Endothelial cell of umbilical vein (primary cell): Measurements from ENCODE around the gene AGXT. TPM values are rescaled to one million over a fixed set of nuclear protein-coding genes. Genes with fewer than 3 reads are reported as not detected.

Source experiments
- BruUV-seq: library from RNA; stranded (reverse); fragments of 400-500 nt; replicated peaks from 2 replicates; lab custom pipeline; 2021; lab: Mats Ljungman, UMichigan
- CTCF ChIA-PET: fragments of 300-600, 350-600 bp; sonication (Branson Sonifier 250); formaldehyde crosslinking; loops from one replicate; lab custom pipeline; 2021; ENCODE audit warnings: antibody characterized with exemption, inconsistent platforms; lab: Charles Lee
- POLR2A ChIA-PET: fragments of 300-600, 350-600 bp; sonication (Branson Sonifier 250); formaldehyde crosslinking; loops from one replicate; lab custom pipeline; 2021; ENCODE audit warnings: antibody characterized with exemption, inconsistent platforms; lab: Charles Lee
- DNase-seq: peaks from one replicate; pipeline ENCODE4 v3.0.0-alpha.2; 2011; ENCODE audit warnings: low read depth, low spot score
- FAIRE-seq: peaks from 2 replicates; lab custom pipeline; 2011; peaks lifted over from hg19 to GRCh38; lab: Jason Lieb, UNC
- H2AFZ ChIP-seq: 2 replicates; pipeline ENCODE4 v1.6.0; 2012; ENCODE audit warnings: low read depth, low read length, control low read depth, inconsistent platforms
- H3K27ac ChIP-seq: 2 replicates; pipeline ENCODE4 v1.5.1; 2011; ENCODE audit warnings: low read depth, mild to moderate bottlenecking, control low read depth, low read length, moderate library complexity; ENCODE audit not compliant: insufficient read depth
- H3K27me3 ChIP-seq, 2 experiments: 2 replicates each; pipeline versions ENCODE4 v1.6.0 to v1.6.1; 2011; ENCODE audit warnings: low read length in 2 of 2, mixed read lengths in 1 of 2; ENCODE audit not compliant: control insufficient read depth in 2 of 2, insufficient read depth in 2 of 2
- H3K36me3 ChIP-seq, 2 experiments: 2 replicates in 1 of 2; 3 replicates in 1 of 2; pipeline ENCODE4 v1.5.1; 2011; ENCODE audit warnings: low read length in 2 of 2, mild to moderate bottlenecking in 1 of 2, moderate library complexity in 1 of 2; ENCODE audit not compliant: control insufficient read depth in 2 of 2, insufficient read depth in 2 of 2; ENCODE audit errors: extremely low read depth in 1 of 2
- H3K4me1 ChIP-seq: 3 replicates; pipeline ENCODE4 v1.5.1; 2011; ENCODE audit warnings: mild to moderate bottlenecking, low read length; ENCODE audit not compliant: control insufficient read depth, insufficient read depth; ENCODE audit errors: extremely low read depth
- H3K4me2 ChIP-seq: 2 replicates; pipeline ENCODE4 v1.6.1; 2011; ENCODE audit warnings: low read length, control low read depth, mixed read lengths; ENCODE audit not compliant: insufficient read depth
- H3K4me3 ChIP-seq, 3 experiments: fragments of 200-600 bp in 1 of 3; sonication (generic), shearing (Covaris generic) in 1 of 3; replicated peaks in 1 of 3; 2 replicates each; pipeline ENCODE4 v1.5.1; 2011 to 2016; ENCODE audit warnings: control low read depth in 3 of 3, low read length in 3 of 3, mild to moderate bottlenecking in 2 of 3, inconsistent platforms in 1 of 3, low read depth in 1 of 3, moderate library complexity in 1 of 3; ENCODE audit not compliant: insufficient read depth in 1 of 3
- H3K79me2 ChIP-seq: 2 replicates; pipeline ENCODE4 v1.6.0; 2012; ENCODE audit warnings: low read length, inconsistent platforms; ENCODE audit not compliant: control insufficient read depth, insufficient read depth
- H3K9ac ChIP-seq: replicated peaks from 2 replicates; pipeline ENCODE3; 2011; ENCODE audit warnings: low read length, control low read depth; ENCODE audit not compliant: insufficient read depth; ENCODE audit errors: extremely low read depth
- H3K9me1 ChIP-seq: replicated peaks from 3 replicates; pipeline ENCODE4 v1.6.0; 2011; ENCODE audit warnings: mild to moderate bottlenecking, low read length; ENCODE audit not compliant: control insufficient read depth, insufficient read depth; ENCODE audit errors: extremely low read depth
- H3K9me3 ChIP-seq: replicated peaks from 2 replicates; pipeline ENCODE4 v1.5.1; 2012; ENCODE audit warnings: low read length, inconsistent platforms; ENCODE audit not compliant: control insufficient read depth, insufficient read depth
- H4K20me1 ChIP-seq: replicated peaks from 2 replicates; pipeline ENCODE3; 2011; ENCODE audit warnings: mild to moderate bottlenecking, low read length; ENCODE audit not compliant: control insufficient read depth, insufficient read depth; ENCODE audit errors: extremely low read depth
- EZH2 ChIP-seq: IDR thresholded peaks from 2 replicates; pipeline ENCODE4 v1.6.1; 2012; ENCODE audit warnings: borderline replicate concordance, low read depth, mild to moderate bottlenecking, moderate library complexity, low read length, inconsistent platforms; ENCODE audit not compliant: severe bottlenecking
- FOS ChIP-seq: IDR thresholded peaks from 2 replicates; pipeline ENCODE4 v1.6.1; 2011; ENCODE audit warnings: mild to moderate bottlenecking, low read length, moderate library complexity, borderline replicate concordance; ENCODE audit not compliant: insufficient read depth
- GATA2 ChIP-seq: IDR thresholded peaks from 2 replicates; pipeline ENCODE4 v1.7.0; 2011; ENCODE audit warnings: low read depth, mild to moderate bottlenecking, moderate library complexity, mixed read lengths, low read length; ENCODE audit not compliant: insufficient read length, insufficient read depth
- JUN ChIP-seq: IDR thresholded peaks from 2 replicates; pipeline ENCODE4 v1.6.1; 2011; ENCODE audit warnings: borderline replicate concordance, low read depth; ENCODE audit not compliant: insufficient read length, insufficient read depth
- MYC ChIP-seq: IDR thresholded peaks from one replicate; pipeline ENCODE4 v1.6.1; 2011; ENCODE audit warnings: mild to moderate bottlenecking, low read depth, low read length
- POLR2A ChIP-seq: IDR thresholded peaks from 2 replicates; pipeline ENCODE4 v1.6.1; 2012; ENCODE audit warnings: low read depth, mild to moderate bottlenecking, control low read depth, low read length
- POLR2AphosphoS5 ChIP-seq: IDR thresholded peaks from 2 replicates; pipeline ENCODE4 v1.6.1; 2012; ENCODE audit warnings: low read depth, mild to moderate bottlenecking, control low read depth, low read length, moderate library complexity; ENCODE audit not compliant: insufficient read depth
- dilution Hi-C: fragments of 300-500 bp; cut with MboI; formaldehyde crosslinking; loops from one replicate; pipeline ENCODE4 v1.15.0; 2019; ENCODE audit warnings: low sequenced_read_pairs; ENCODE audit not compliant: extremely low pct_ligation_motif_present
- intact Hi-C: fragments of 100-400 bp; cut with micrococcal nuclease; formaldehyde crosslinking; loops from one replicate; pipeline ENCODE4 v1.10.0; 2022
- polyA plus RNA-seq, 4 experiments: library from polyadenylated mRNA; depleted of rRNA in 3 of 4; stranded (reverse) in 3 of 4; unstranded in 1 of 4; fragments of >200 nt; gene quantifications; 2 replicates each; pipeline versions ENCODE4 v1.2.1 to v1.2.3, GENCODE V29; 2011 to 2012; ENCODE audit warnings: missing spikeins in 1 of 4
- total RNA-seq: library from RNA; stranded (reverse); gene quantifications from 2 replicates; pipeline ENCODE4 v1.2.3, GENCODE V29; 2021
- TF ChIP-seq, protein P1 (sequence below): IDR thresholded peaks from 2 replicates; pipeline ENCODE4 v1.6.1; 2011; ENCODE audit not compliant: insufficient read depth, insufficient read length
- TF ChIP-seq, protein P2 (sequence below), 2 donors: IDR thresholded peaks; 1 replicate in 1 of 2; 2 replicates in 1 of 2; pipeline ENCODE4 v1.5.1; 2011; ENCODE audit warnings: low read length in 2 of 2, mild to moderate bottlenecking in 2 of 2, moderate library complexity in 2 of 2, control low read depth in 1 of 2, inconsistent platforms in 1 of 2, low read depth in 1 of 2; ENCODE audit not compliant: insufficient read depth in 1 of 2; ENCODE audit errors: extremely low read depth in 1 of 2

AGXT gene
- total and polyA plus RNA-seq, 2 donors (not counting 3 experiments of a cell fraction or from before 2014, with no cell fraction given), result not detected

DNA sequence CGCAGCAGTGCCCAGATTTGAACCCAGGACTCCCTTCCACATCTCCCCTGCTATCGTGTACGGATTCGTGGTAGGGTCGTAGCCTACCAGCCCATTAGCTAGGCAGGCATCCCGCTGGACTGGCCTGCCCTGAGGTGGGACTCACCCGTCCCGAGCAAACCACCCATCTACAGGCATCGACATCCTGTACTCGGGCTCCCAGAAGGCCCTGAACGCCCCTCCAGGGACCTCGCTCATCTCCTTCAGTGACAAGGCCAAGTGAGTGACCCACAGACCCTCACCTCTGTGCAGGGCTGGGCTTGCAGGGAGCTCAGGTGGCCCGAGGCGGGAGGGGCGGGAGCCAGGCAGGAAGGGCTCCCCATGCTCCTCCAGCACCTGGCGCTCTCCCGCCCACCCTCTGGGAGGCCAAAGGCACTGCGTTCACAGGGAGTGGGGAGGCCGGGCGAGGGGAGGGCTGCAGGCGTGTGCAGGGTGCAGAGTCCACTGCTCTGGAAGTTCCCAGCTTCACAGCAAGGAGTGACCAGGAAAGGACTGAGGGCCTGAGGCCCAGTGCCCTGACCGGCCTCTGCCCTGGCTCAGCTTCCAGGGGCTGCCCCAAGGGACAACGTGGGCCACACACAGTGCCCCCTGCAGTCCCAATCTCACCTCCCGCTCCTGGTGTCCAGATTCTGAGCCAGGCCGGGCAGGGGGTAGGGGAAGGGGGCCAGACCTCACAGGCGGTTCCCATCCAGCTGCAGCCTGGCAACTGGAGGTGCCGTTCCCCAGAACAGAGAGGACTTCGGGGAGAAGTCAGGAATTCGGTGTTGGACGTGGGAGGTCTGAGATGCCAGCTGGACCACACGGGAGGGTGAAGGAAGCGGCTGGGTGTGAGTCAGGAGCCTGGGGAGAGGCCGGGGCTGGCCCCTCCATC is 5.4 kb downstream of the AGXT start:
- Histone ChIP-seq H2AFZ (no peak overlapping the region), H3K27ac (no peak overlapping the region), H4K20me1 (no peaks in the 10 kb centered on the region), H3K4me1 (no peaks in the 10 kb centered on the region), H3K9me3 (no peaks in the 10 kb centered on the region), H3K36me3 (no peaks in the 10 kb centered on the region), H3K27me3 (no peaks in the 10 kb centered on the region), H3K9ac (no peak overlapping the region), H3K4me3 (no peak overlapping the region), H3K4me2 (no peak overlapping the region), H3K9me1 (no peaks in the 10 kb centered on the region), H3K79me2 (no peaks in the 10 kb centered on the region)
- no TSS peak for BruUV-seq
- intact Hi-C loops, result no loop called here
- TF ChIP-seq, protein P1, sequence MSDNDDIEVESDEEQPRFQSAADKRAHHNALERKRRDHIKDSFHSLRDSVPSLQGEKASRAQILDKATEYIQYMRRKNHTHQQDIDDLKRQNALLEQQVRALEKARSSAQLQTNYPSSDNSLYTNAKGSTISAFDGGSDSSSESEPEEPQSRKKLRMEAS, result no peak
- no peak for TF ChIP-seq GATA2
- TF ChIP-seq FOS, result no peak
- no peak for TF ChIP-seq MYC
- no peak for TF ChIP-seq POLR2AphosphoS5
- TF ChIP-seq POLR2A, result no peak
- no peak for TF ChIP-seq JUN
- TF ChIP-seq, protein P2, sequence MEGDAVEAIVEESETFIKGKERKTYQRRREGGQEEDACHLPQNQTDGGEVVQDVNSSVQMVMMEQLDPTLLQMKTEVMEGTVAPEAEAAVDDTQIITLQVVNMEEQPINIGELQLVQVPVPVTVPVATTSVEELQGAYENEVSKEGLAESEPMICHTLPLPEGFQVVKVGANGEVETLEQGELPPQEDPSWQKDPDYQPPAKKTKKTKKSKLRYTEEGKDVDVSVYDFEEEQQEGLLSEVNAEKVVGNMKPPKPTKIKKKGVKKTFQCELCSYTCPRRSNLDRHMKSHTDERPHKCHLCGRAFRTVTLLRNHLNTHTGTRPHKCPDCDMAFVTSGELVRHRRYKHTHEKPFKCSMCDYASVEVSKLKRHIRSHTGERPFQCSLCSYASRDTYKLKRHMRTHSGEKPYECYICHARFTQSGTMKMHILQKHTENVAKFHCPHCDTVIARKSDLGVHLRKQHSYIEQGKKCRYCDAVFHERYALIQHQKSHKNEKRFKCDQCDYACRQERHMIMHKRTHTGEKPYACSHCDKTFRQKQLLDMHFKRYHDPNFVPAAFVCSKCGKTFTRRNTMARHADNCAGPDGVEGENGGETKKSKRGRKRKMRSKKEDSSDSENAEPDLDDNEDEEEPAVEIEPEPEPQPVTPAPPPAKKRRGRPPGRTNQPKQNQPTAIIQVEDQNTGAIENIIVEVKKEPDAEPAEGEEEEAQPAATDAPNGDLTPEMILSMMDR (IDR thresholded peaks at IDR 0.05; ENCODE audit: extremely low read depth in 1 of 2, insufficient read depth in 1 of 2, low read depth in 1 of 2, low read length in 2 of 2), result no peak
- no peak for TF ChIP-seq EZH2
- FAIRE-seq (no peak), DNase-seq (no peak)
- POLR2A ChIA-PET, result no interaction called here
- CTCF ChIA-PET, result no interaction called here
- dilution Hi-C loops, result no loop called here
